Measurements from ENCODE around the gene FUBP1. TPM values are rescaled to one million over a fixed set of nuclear protein-coding genes. Genes with fewer than 3 reads are reported as not detected.

FUBP1 gene
- polyA plus RNA-seq, 1 experiment = 142 TPM

GRCh38 chr1:77958850-77959249, 20.0 kb downstream of the FUBP1 start:
- ChIA-PET POLR2A (no interaction called here), CTCF (no interaction called here)
- no peaks in the 10 kb centered on the region for H3K9me3 ChIP-seq (ENCODE audit: control insufficient read depth, insufficient read depth, low read length)
- no peak for DNase-seq (ENCODE audit: low read depth, low spot score)
- no peak overlapping the region for H3K27ac ChIP-seq (ENCODE audit: low read depth, low read length)
- no peak overlapping the region for H3K4me3 ChIP-seq (ENCODE audit: low read depth, low read length)
- TF ChIP-seq CTCF (IDR thresholded peaks at IDR 0.05; ENCODE audit: low read depth, low read length) = no peak
- H3K27me3 ChIP-seq (ENCODE audit: control insufficient read depth, insufficient read depth, low read length) = no peaks in the 10 kb centered on the region

- CTCF ChIA-PET = no interaction called here
Measured at GRCh38 chr1:77958391-77958790, 20.5 kb downstream of the FUBP1 start.

GRCh38 chr1:77956464-77956863, 22.4 kb downstream of the FUBP1 start:
- no peaks in the 10 kb centered on the region for H3K27me3 ChIP-seq (ENCODE audit: control insufficient read depth, insufficient read depth, low read length)
- no peaks in the 10 kb centered on the region for H3K9me3 ChIP-seq (ENCODE audit: control insufficient read depth, insufficient read depth, low read length)
- TF ChIP-seq CTCF (IDR thresholded peaks at IDR 0.05; ENCODE audit: low read depth, low read length) = no peak
- no peak overlapping the region for H3K27ac ChIP-seq (ENCODE audit: low read depth, low read length)
- no peak for DNase-seq (ENCODE audit: low read depth, low spot score)
- POLR2A ChIA-PET = no interaction called here
- CTCF ChIA-PET = interaction anchor here (0.6 to 2.0 kb wide), 3 partner anchors 22 to 808 kb away, joined by 3 to 5 read pairs (median 4); partner anchors contain the start of gene FUBP1
- no peak overlapping the region for H3K4me3 ChIP-seq (ENCODE audit: low read depth, low read length)

More at GRCh38 chr1:77958391-77958790, 20.5 kb downstream of the FUBP1 start:
- Histone ChIP-seq H3K9me3 (ENCODE audit: control insufficient read depth, insufficient read depth, low read length) (no peaks in the 10 kb centered on the region), H3K27ac (ENCODE audit: low read depth, low read length) (no peak overlapping the region), H3K4me3 (ENCODE audit: low read depth, low read length) (no peak overlapping the region), H3K27me3 (ENCODE audit: control insufficient read depth, insufficient read depth, low read length) (no peaks in the 10 kb centered on the region)
- POLR2A ChIA-PET = no interaction called here
- TF ChIP-seq CTCF (IDR thresholded peaks at IDR 0.05; ENCODE audit: low read depth, low read length) = no peak
- no peak for DNase-seq (ENCODE audit: low read depth, low spot score)

- H3K27ac ChIP-seq (ENCODE audit: low read depth, low read length) = no peak overlapping the region
- H3K27me3 ChIP-seq (ENCODE audit: control insufficient read depth, insufficient read depth, low read length) = no peaks in the 10 kb centered on the region
- DNase-seq (ENCODE audit: low read depth, low spot score) = no peak
- POLR2A ChIA-PET = no interaction called here
- no peak for TF ChIP-seq CTCF (IDR thresholded peaks at IDR 0.05; ENCODE audit: low read depth, low read length)
- no peak overlapping the region for H3K4me3 ChIP-seq (ENCODE audit: low read depth, low read length)
- no peaks in the 10 kb centered on the region for H3K9me3 ChIP-seq (ENCODE audit: control insufficient read depth, insufficient read depth, low read length)
- CTCF ChIA-PET = interaction anchor here (1.0 to 2.0 kb wide), 3 partner anchors 9 to 159 kb away, joined by 3 to 5 read pairs (median 4); partner anchors contain the start of gene FUBP1
Measured at GRCh38 chr1:77955709-77956108, 23.2 kb downstream of the FUBP1 start.

- TF ChIP-seq CTCF (IDR thresholded peaks at IDR 0.05; ENCODE audit: low read depth, low read length) = no peak
- ChIA-PET CTCF (no interaction called here), POLR2A (interaction anchor here (0.6 kb wide), 1 partner anchor 88 kb away, joined by 3 read pairs; no protein-coding TSS in a partner anchor)
- no peaks in the 10 kb centered on the region for H3K9me3 ChIP-seq (ENCODE audit: control insufficient read depth, insufficient read depth, low read length)
- H3K27ac ChIP-seq (ENCODE audit: low read depth, low read length) = no peak overlapping the region
- no peaks in the 10 kb centered on the region for H3K27me3 ChIP-seq (ENCODE audit: control insufficient read depth, insufficient read depth, low read length)
- no peak overlapping the region for H3K4me3 ChIP-seq (ENCODE audit: low read depth, low read length)
- no peak for DNase-seq (ENCODE audit: low read depth, low spot score)
Measured at GRCh38 chr1:77954521-77954920, 24.4 kb downstream of the FUBP1 start.
